Body of pancreas (tissue), 4 donors: Measurements from ENCODE around the gene PPFIA2. TPM values are rescaled to one million over a fixed set of nuclear protein-coding genes. Genes with fewer than 3 reads are reported as not detected.

ENCODE experiments used
- ATAC-seq: fragments of 150-250 bp; one replicate; pipeline ENCODE4 v1.9.1; 2016
- DNase-seq, 4 donors: peaks; one replicate each; pipeline ENCODE4 v3.0.0-alpha.2; 2019
- H3K27ac ChIP-seq, 4 donors: fragments of 200-600 bp; sonication (generic); 1 replicate in 3 of 4; 2 replicates in 1 of 4; pipeline versions ENCODE4 v1.5.1 to v1.6.1; 2016 to 2019; ENCODE audit warnings: mild to moderate bottlenecking in 1 of 4, mixed read lengths in 1 of 4, moderate library complexity in 1 of 4
- H3K27me3 ChIP-seq, 2 donors: fragments of 200-600 bp; sonication (generic); one replicate each; pipeline ENCODE4 v1.6.0; 2016; ENCODE audit warnings: mild to moderate bottlenecking in 1 of 2
- H3K36me3 ChIP-seq, 2 donors: fragments of 200-600 bp; sonication (generic); replicated peaks in 1 of 2; 2 replicates each; pipeline ENCODE4 v1.5.1; 2016; ENCODE audit warnings: low read depth in 2 of 2; ENCODE audit not compliant: insufficient read depth in 1 of 2
- H3K4me1 ChIP-seq: fragments of 200-600 bp; sonication (generic); one replicate; pipeline ENCODE4 v1.6.0; 2016
- H3K4me3 ChIP-seq, 2 donors: fragments of 200-600 bp; sonication (generic); 1 replicate in 1 of 2; 2 replicates in 1 of 2; pipeline ENCODE4 v1.5.1; 2016 to 2019
- H3K9me3 ChIP-seq, 3 donors: fragments of 200-600 bp; sonication (generic); 1 replicate in 2 of 3; 2 replicates in 1 of 3; pipeline ENCODE4 v1.5.1; 2016
- POLR2A ChIP-seq, 3 donors: fragments of 450-650 bp; IDR thresholded peaks; one replicate each; pipeline ENCODE4 v1.6.1; 2016; ENCODE audit warnings: antibody characterized with exemption in 3 of 3, mild to moderate bottlenecking in 2 of 3
- WGBS, 2 donors: methylation state at CpG; one replicate each; pipeline ENCODE4 v1.1.5; 2017; 5-methylcytosine and 5-hydroxymethylcytosine counted together
- intact Hi-C: fragments of 100-400 bp; cut with DNase I; formaldehyde crosslinking; loops from one replicate; pipeline ENCODE4 v1.15.1; 2023
- total RNA-seq, 2 donors: library from RNA; depleted of rRNA; stranded (reverse); fragments of >200 nt; gene quantifications; one replicate each; pipeline ENCODE4 v1.1.0, GENCODE V29; 2016
- TF ChIP-seq, protein P1 (sequence below), 7 experiments: fragments of 450-650 bp in 4 of 7; fragments of 200-600 bp in 3 of 7; sonication (generic) in 3 of 7; IDR thresholded peaks; one replicate each; pipeline ENCODE4 v1.5.1; 2016 to 2019; ENCODE audit warnings: antibody characterized with exemption in 7 of 7

Gene PPFIA2
- total RNA-seq, 2 donors from 2014 or later = 0.52 TPM; not detected in 1

- Histone ChIP-seq H3K4me3 (no peak overlapping the region), H3K36me3 (no peaks in the 10 kb centered on the region), H3K27me3 (no peaks in the 10 kb centered on the region), H3K9me3 (no peaks in the 10 kb centered on the region), H3K4me1 (no peaks in the 10 kb centered on the region), H3K27ac (no peak overlapping the region)
- ATAC-seq (no peak), DNase-seq (no peak)
- TF ChIP-seq, protein P1, sequence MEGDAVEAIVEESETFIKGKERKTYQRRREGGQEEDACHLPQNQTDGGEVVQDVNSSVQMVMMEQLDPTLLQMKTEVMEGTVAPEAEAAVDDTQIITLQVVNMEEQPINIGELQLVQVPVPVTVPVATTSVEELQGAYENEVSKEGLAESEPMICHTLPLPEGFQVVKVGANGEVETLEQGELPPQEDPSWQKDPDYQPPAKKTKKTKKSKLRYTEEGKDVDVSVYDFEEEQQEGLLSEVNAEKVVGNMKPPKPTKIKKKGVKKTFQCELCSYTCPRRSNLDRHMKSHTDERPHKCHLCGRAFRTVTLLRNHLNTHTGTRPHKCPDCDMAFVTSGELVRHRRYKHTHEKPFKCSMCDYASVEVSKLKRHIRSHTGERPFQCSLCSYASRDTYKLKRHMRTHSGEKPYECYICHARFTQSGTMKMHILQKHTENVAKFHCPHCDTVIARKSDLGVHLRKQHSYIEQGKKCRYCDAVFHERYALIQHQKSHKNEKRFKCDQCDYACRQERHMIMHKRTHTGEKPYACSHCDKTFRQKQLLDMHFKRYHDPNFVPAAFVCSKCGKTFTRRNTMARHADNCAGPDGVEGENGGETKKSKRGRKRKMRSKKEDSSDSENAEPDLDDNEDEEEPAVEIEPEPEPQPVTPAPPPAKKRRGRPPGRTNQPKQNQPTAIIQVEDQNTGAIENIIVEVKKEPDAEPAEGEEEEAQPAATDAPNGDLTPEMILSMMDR (IDR thresholded peaks at IDR 0.05) = no peak
- no peak for TF ChIP-seq POLR2A (IDR thresholded peaks at IDR 0.05)
- 55 to 74% methylated on average over 2 of the region's 2 CpGs for WGBS, 2 donors
- intact Hi-C loops = no loop called here
Measured at GRCh38 chr12:81329085-81329484, 430.1 kb downstream of the PPFIA2 start.

GRCh38 chr12:81327425-81327824 lies 431.7 kb downstream of the PPFIA2 start:
- no peaks in the 10 kb centered on the region for H3K27me3 ChIP-seq
- intact Hi-C loops = no loop called here
- H3K36me3 ChIP-seq = no peaks in the 10 kb centered on the region
- ATAC-seq = no peak
- no peak overlapping the region for H3K27ac ChIP-seq
- H3K4me1 ChIP-seq = no peaks in the 10 kb centered on the region
- no peak overlapping the region for H3K4me3 ChIP-seq
- no peak for DNase-seq
- no peak for TF ChIP-seq POLR2A (IDR thresholded peaks at IDR 0.05)
- TF ChIP-seq, protein P1 (IDR thresholded peaks at IDR 0.05) = no peak
- no peaks in the 10 kb centered on the region for H3K9me3 ChIP-seq

DNA sequence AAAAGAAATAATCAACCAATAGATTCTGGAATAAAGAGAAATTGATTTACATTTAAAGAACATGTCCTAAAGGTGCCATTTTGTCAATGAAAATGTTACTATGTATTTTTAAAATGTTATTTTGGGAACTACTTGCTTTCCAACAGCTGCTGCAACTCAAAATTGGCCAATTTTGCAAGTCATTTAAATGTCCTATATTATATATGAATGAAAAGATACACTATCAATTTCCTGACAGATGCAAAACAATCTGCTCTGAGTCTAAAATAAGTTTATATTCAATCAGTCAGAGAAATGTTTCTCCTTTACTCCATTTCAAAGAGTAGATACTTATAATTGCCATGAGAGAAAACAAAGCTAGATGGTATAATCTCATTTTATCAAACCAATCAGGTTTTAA lies 434.1 kb downstream of the PPFIA2 start:
- no peak for ATAC-seq
- no peaks in the 10 kb centered on the region for H3K27me3 ChIP-seq
- no peak for DNase-seq

DNA sequence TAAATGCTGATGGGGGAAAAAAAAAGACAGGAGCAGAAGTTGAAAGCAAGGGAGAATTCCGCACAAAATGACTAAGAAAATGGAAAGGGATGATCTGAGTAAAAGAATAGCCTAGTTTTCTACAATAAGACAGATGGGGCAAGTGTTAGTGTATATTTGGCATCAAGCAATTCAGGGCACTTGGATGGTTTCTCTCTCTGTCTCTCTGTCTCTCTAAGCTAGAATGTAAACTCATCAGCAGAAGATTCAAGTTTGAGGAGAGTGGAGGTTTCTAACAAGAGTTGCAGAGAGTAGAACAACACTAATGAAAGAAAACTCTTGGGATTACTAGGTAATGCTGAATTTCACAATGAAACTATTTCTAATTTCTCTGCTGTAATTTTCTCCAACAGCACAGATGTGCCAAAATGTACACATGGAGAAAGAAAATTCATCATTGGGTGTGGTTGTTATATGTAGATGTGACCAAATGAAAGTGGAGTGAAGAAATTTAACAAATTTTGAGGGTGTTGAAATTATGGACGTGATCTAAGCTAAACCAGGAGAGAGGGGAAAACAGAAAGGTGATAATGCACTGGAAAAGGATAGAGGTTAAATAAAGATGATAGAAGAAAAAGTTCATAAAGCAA lies 444.1 kb downstream of the PPFIA2 start:
- DNase-seq (no peak), ATAC-seq (no peak)
- no peak overlapping the region for H3K4me3 ChIP-seq
- H3K9me3 ChIP-seq = no peaks in the 10 kb centered on the region
- intact Hi-C loops = no loop called here
- no peaks in the 10 kb centered on the region for H3K27me3 ChIP-seq
- WGBS, 2 donors = 61 to 66% methylated on average over 2 of the region's 2 CpGs
- no peak for TF ChIP-seq POLR2A (IDR thresholded peaks at IDR 0.05)
- TF ChIP-seq, protein P1 (IDR thresholded peaks at IDR 0.05) = no peak
- no peaks in the 10 kb centered on the region for H3K36me3 ChIP-seq
- no peak overlapping the region for H3K27ac ChIP-seq
- H3K4me1 ChIP-seq = no peaks in the 10 kb centered on the region

More for the DNA sequence above, 434.1 kb downstream of the PPFIA2 start:
- intact Hi-C loops = no loop called here
- no peak overlapping the region for H3K4me3 ChIP-seq
- H3K27ac ChIP-seq = no peak overlapping the region
- TF ChIP-seq, protein P1 (IDR thresholded peaks at IDR 0.05) = no peak
- TF ChIP-seq POLR2A (IDR thresholded peaks at IDR 0.05) = no peak
- H3K4me1 ChIP-seq = no peaks in the 10 kb centered on the region
- no peaks in the 10 kb centered on the region for H3K9me3 ChIP-seq
- H3K36me3 ChIP-seq = no peaks in the 10 kb centered on the region

GRCh38 chr12:81303935-81304334 lies 455.2 kb downstream of the PPFIA2 start:
- H3K9me3 ChIP-seq = no peaks in the 10 kb centered on the region
- no peak for DNase-seq
- H3K27me3 ChIP-seq = no peaks in the 10 kb centered on the region
- no peak overlapping the region for H3K27ac ChIP-seq
- WGBS, 2 donors = 69 to 88% methylated on average over 3 of the region's 3 CpGs
- no peak overlapping the region for H3K4me3 ChIP-seq
- intact Hi-C loops = no loop called here
- H3K4me1 ChIP-seq = no peaks in the 10 kb centered on the region
- ATAC-seq = no peak
- no peaks in the 10 kb centered on the region for H3K36me3 ChIP-seq
- no peak for TF ChIP-seq POLR2A (IDR thresholded peaks at IDR 0.05)
- TF ChIP-seq, protein P1 (IDR thresholded peaks at IDR 0.05) = no peak
